Left lobe of liver (tissue), 2 donors: ENCODE data around the gene SLC12A7. TPM values are rescaled to one million over a fixed set of nuclear protein-coding genes. Genes with fewer than 3 reads are reported as not detected.
"Not testable (repeated sequence)": the region's sequence is repeated elsewhere in the genome, so short reads cannot be mapped to it uniquely, and the experiment has no call there.

Experiments
- ATAC-seq: fragments of 200-7000 bp; cut with Tn5 transposase; one replicate; pipeline ENCODE4 v1.9.1; 2020; ENCODE audit warnings: mild to moderate bottlenecking, moderate library complexity
- DNase-seq: peaks from one replicate; pipeline ENCODE4 v3.0.0-alpha.2; 2020; ENCODE audit warnings: low spot score
- total RNA-seq: library from RNA; stranded (reverse); gene quantifications from one replicate; pipeline ENCODE4 v1.2.1, GENCODE V29; 2021
- donor health status: DM: no; HTN: no; CAD: no; lungs with moderate emphysema.
- donor health status: DM: no; HTN: yes; CAD: no.

The SLC12A7 gene
- total RNA-seq, 1 donor from 2014 or later, result 56.5 TPM

GRCh38 chr5:1029945-1030625 lies 81.8 kb downstream of the SLC12A7 start:
- no peak for ATAC-seq
- no peak for DNase-seq

- DNase-seq, result no peak
- ATAC-seq, result no peak
These were observed 82.5 kb downstream of the SLC12A7 start for GRCh38 chr5:1029282-1029944.

GRCh38 chr5:1028481-1029281 lies 83.2 kb downstream of the SLC12A7 start:
- ATAC-seq (peak; percentile 78), DNase-seq (peak; percentile 44)

- ATAC-seq, result no peak
- DNase-seq, result no peak
These were observed 84.0 kb downstream of the SLC12A7 start for GRCh38 chr5:1027631-1028441.

- no peak for ATAC-seq
- DNase-seq, result no peak
These were observed 84.9 kb downstream of the SLC12A7 start for GRCh38 chr5:1026700-1027621.

GRCh38 chr5:1021969-1022336 lies 89.9 kb downstream of the SLC12A7 start:
- ATAC-seq, DNase-seq: not testable (repeated sequence)

GRCh38 chr5:1021136-1021968 lies 90.5 kb downstream of the SLC12A7 start:
- no peak for DNase-seq
- no peak for ATAC-seq

GRCh38 chr5:1020452-1020961 lies 91.4 kb downstream of the SLC12A7 start:
- ATAC-seq, result no peak
- no peak for DNase-seq

GRCh38 chr5:1019001-1019905 lies 92.6 kb downstream of the SLC12A7 start:
- ATAC-seq (no peak), DNase-seq (no peak)

- no peak for DNase-seq
- no peak for ATAC-seq
These were observed 93.3 kb downstream of the SLC12A7 start for GRCh38 chr5:1018596-1018995.

GRCh38 chr5:1017691-1018455 lies 94.0 kb downstream of the SLC12A7 start:
- DNase-seq, result no peak
- ATAC-seq, result no peak

GRCh38 chr5:1017056-1017455 lies 94.8 kb downstream of the SLC12A7 start:
- ATAC-seq (no peak), DNase-seq (no peak)

- no peak for ATAC-seq
- no peak for DNase-seq
These were observed 95.4 kb downstream of the SLC12A7 start for GRCh38 chr5:1016476-1016875.

- DNase-seq (peak; percentile 89), ATAC-seq (peak; percentile 85)
These were observed 95.8 kb downstream of the SLC12A7 start for GRCh38 chr5:1016036-1016435.

GRCh38 chr5:1015507-1015906 lies 96.4 kb downstream of the SLC12A7 start:
- DNase-seq, result no peak
- ATAC-seq, result no peak

GRCh38 chr5:1014781-1015221 lies 97.1 kb downstream of the SLC12A7 start:
- DNase-seq, result no peak
- ATAC-seq, result no peak

- ATAC-seq (no peak), DNase-seq (no peak)
These were observed 97.5 kb downstream of the SLC12A7 start for GRCh38 chr5:1014346-1014745.
